Retinal pigment epithelial cell (primary cell): Measurements from ENCODE around the gene ZCCHC2.

Experiments used
- DNase-seq: peaks from one replicate; pipeline ENCODE4 v3.0.0-alpha.2; 2010; ENCODE audit warnings: low read depth
- H3K4me3 ChIP-seq: 2 replicates; pipeline ENCODE4 v1.5.1; 2011; ENCODE audit warnings: mild to moderate bottlenecking, low read length, control low read depth, moderate library complexity
- TF ChIP-seq, protein P1 (sequence below): conservative IDR thresholded peaks from 2 replicates; pipeline ENCODE4 v1.5.1; 2011; ENCODE audit warnings: low read depth, low read length, control low read depth, inconsistent platforms

ZCCHC2 gene

GRCh38 chr18:62549755-62550154 is 26.9 kb downstream of the ZCCHC2 start:
- DNase-seq = no peak
- H3K4me3 ChIP-seq = no peak overlapping the region
- TF ChIP-seq, protein P1, sequence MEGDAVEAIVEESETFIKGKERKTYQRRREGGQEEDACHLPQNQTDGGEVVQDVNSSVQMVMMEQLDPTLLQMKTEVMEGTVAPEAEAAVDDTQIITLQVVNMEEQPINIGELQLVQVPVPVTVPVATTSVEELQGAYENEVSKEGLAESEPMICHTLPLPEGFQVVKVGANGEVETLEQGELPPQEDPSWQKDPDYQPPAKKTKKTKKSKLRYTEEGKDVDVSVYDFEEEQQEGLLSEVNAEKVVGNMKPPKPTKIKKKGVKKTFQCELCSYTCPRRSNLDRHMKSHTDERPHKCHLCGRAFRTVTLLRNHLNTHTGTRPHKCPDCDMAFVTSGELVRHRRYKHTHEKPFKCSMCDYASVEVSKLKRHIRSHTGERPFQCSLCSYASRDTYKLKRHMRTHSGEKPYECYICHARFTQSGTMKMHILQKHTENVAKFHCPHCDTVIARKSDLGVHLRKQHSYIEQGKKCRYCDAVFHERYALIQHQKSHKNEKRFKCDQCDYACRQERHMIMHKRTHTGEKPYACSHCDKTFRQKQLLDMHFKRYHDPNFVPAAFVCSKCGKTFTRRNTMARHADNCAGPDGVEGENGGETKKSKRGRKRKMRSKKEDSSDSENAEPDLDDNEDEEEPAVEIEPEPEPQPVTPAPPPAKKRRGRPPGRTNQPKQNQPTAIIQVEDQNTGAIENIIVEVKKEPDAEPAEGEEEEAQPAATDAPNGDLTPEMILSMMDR = no peak

GRCh38 chr18:62550746-62551145 is 27.9 kb downstream of the ZCCHC2 start:
- DNase-seq = no peak
- H3K4me3 ChIP-seq = no peak overlapping the region
- TF ChIP-seq, protein P1 = no peak

- no peak for DNase-seq
- TF ChIP-seq, protein P1 = no peak
- no peak overlapping the region for H3K4me3 ChIP-seq
These were observed 29.2 kb downstream of the ZCCHC2 start for GRCh38 chr18:62551972-62552513.

GRCh38 chr18:62554061-62554815 is 31.4 kb downstream of the ZCCHC2 start:
- no peak overlapping the region for H3K4me3 ChIP-seq
- TF ChIP-seq, protein P1 = no peak
- DNase-seq = no peak

GRCh38 chr18:62555135-62555534 is 32.3 kb downstream of the ZCCHC2 start:
- no peak for DNase-seq
- no peak overlapping the region for H3K4me3 ChIP-seq
- TF ChIP-seq, protein P1 = no peak

- H3K4me3 ChIP-seq = no peak overlapping the region
- DNase-seq = no peak
- TF ChIP-seq, protein P1 = no peak
These were observed 33.6 kb downstream of the ZCCHC2 start for GRCh38 chr18:62556397-62556796.
